Measurements from ENCODE around the gene UBE2E2. TPM values are rescaled to one million over a fixed set of nuclear protein-coding genes. Genes with fewer than 3 reads are reported as not detected.

UBE2E2 gene
- total RNA-seq, 2 donors from 2014 or later, result 5.0 to 7.6 TPM

- no peaks in the 10 kb centered on the region for H3K27me3 Mint-ChIP-seq
- H3K9me3 ChIP-seq (ENCODE audit: control insufficient read depth, low read length, poor library complexity, severe bottlenecking), result no peaks in the 10 kb centered on the region
- ATAC-seq, result no peak
- H3K36me3 Mint-ChIP-seq (ENCODE audit: low read depth), result no peaks in the 10 kb centered on the region
- DNase-seq, result no peak
- H3K4me1 Mint-ChIP-seq, result peaks cover 8% of the 10 kb centered on the region
- H3K27ac Mint-ChIP-seq, result no peak overlapping the region
- no peak overlapping the region for H3K4me3 Mint-ChIP-seq
These were observed 241.3 kb downstream of the UBE2E2 start for GRCh38 chr3:23444386-23444785.

DNA sequence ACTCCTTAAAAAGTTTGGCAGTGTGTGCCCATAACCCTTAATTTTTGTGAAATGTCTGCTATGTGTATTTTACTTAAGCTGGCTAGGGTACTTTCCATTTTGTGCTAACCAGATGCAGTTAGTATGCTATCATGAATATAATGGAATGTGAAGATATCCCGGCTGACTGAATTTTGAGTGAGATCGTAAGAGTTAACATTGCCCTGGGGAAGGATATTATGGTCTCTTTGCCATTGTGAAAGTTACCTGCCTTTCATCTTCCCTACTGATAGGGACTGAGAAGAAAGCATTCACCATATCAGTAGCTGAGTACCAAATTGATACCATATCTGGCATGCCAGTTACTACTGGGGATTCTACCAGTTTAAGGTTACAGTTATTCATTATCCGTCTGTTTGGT is 243.2 kb downstream of the UBE2E2 start:
- Mint-ChIP-seq H3K27ac (no peak overlapping the region), H3K36me3 (ENCODE audit: low read depth) (no peaks in the 10 kb centered on the region), H3K4me3 (no peak overlapping the region), H3K27me3 (no peaks in the 10 kb centered on the region), H3K4me1 (peaks cover 6% of the 10 kb centered on the region)
- DNase-seq (no peak), ATAC-seq (no peak)
- no peaks in the 10 kb centered on the region for H3K9me3 ChIP-seq (ENCODE audit: control insufficient read depth, low read length, poor library complexity, severe bottlenecking)

- no peaks in the 10 kb centered on the region for H3K4me1 Mint-ChIP-seq
- no peaks in the 10 kb centered on the region for H3K36me3 Mint-ChIP-seq (ENCODE audit: low read depth)
- H3K27me3 Mint-ChIP-seq, result peaks cover 4% of the 10 kb centered on the region
- ATAC-seq (no peak), DNase-seq (no peak)
- H3K27ac Mint-ChIP-seq, result no peak overlapping the region
- H3K4me3 Mint-ChIP-seq, result no peak overlapping the region
- H3K9me3 ChIP-seq (ENCODE audit: control insufficient read depth, low read length, poor library complexity, severe bottlenecking), result no peaks in the 10 kb centered on the region
These were observed 245.9 kb downstream of the UBE2E2 start for GRCh38 chr3:23448998-23449537.

DNA sequence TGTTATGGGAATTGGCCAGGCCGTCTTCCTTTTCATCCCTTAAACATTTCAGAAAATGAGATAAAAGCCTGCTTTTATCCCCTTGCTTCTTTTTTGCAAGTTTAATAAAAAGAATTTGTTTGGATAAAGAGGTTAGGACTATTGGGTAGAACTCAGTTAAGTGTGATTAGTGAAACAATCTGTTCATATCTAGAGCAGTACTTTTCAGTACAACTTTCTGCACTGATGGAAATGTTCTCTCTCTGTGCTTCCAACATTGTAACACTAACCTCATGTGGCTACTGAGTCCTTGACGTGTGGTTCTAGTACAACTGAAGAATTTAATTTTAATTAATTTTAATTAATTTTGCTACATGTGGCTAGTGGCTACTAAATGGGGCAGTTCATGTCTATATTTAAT is 246.9 kb downstream of the UBE2E2 start:
- no peaks in the 10 kb centered on the region for H3K9me3 ChIP-seq (ENCODE audit: control insufficient read depth, low read length, poor library complexity, severe bottlenecking)
- DNase-seq (no peak), ATAC-seq (no peak)
- peaks cover 4% of the 10 kb centered on the region for H3K27me3 Mint-ChIP-seq
- H3K27ac Mint-ChIP-seq, result no peak overlapping the region
- H3K36me3 Mint-ChIP-seq (ENCODE audit: low read depth), result no peaks in the 10 kb centered on the region
- no peaks in the 10 kb centered on the region for H3K4me1 Mint-ChIP-seq
- H3K4me3 Mint-ChIP-seq, result no peak overlapping the region

- Mint-ChIP-seq H3K27ac (no peak overlapping the region), H3K36me3 (ENCODE audit: low read depth) (no peaks in the 10 kb centered on the region), H3K4me1 (no peaks in the 10 kb centered on the region), H3K27me3 (peaks cover 4% of the 10 kb centered on the region), H3K4me3 (no peak overlapping the region)
- H3K9me3 ChIP-seq (ENCODE audit: control insufficient read depth, low read length, poor library complexity, severe bottlenecking), result no peaks in the 10 kb centered on the region
- DNase-seq (no peak), ATAC-seq (no peak)
These were observed 247.7 kb downstream of the UBE2E2 start for GRCh38 chr3:23450806-23451205.

- DNase-seq (no peak), ATAC-seq (no peak)
- Mint-ChIP-seq H3K4me1 (no peaks in the 10 kb centered on the region), H3K27me3 (peaks cover 4% of the 10 kb centered on the region), H3K4me3 (no peak overlapping the region), H3K27ac (no peak overlapping the region), H3K36me3 (ENCODE audit: low read depth) (no peaks in the 10 kb centered on the region)
- H3K9me3 ChIP-seq (ENCODE audit: control insufficient read depth, low read length, poor library complexity, severe bottlenecking), result no peaks in the 10 kb centered on the region
These were observed 249.3 kb downstream of the UBE2E2 start for GRCh38 chr3:23452408-23452807.

DNA sequence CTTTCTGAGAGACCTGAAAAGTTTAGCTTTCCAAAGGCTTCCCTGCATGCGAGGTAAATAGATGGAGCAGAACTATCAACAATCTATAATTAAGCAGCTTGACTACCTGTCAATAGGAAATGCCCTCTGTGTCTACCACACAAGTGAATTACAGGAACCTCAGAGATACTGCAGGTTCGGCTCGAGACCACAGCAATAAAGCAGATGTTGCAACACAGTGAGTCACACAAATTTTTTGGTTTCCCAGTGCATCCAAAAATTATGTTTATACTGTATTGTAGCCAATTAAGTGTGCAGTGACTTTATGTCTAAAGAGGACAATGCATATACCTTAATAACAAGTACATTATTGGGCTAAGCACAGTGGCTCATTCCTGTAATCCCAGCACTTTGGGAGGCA is 252.0 kb downstream of the UBE2E2 start:
- H3K9me3 ChIP-seq (ENCODE audit: control insufficient read depth, low read length, poor library complexity, severe bottlenecking), result no peaks in the 10 kb centered on the region
- no peaks in the 10 kb centered on the region for H3K4me1 Mint-ChIP-seq
- ATAC-seq (no peak), DNase-seq (no peak)
- H3K36me3 Mint-ChIP-seq (ENCODE audit: low read depth), result no peaks in the 10 kb centered on the region
- H3K27ac Mint-ChIP-seq, result no peak overlapping the region
- H3K27me3 Mint-ChIP-seq, result peaks cover 4% of the 10 kb centered on the region
- H3K4me3 Mint-ChIP-seq, result no peak overlapping the region

DNA sequence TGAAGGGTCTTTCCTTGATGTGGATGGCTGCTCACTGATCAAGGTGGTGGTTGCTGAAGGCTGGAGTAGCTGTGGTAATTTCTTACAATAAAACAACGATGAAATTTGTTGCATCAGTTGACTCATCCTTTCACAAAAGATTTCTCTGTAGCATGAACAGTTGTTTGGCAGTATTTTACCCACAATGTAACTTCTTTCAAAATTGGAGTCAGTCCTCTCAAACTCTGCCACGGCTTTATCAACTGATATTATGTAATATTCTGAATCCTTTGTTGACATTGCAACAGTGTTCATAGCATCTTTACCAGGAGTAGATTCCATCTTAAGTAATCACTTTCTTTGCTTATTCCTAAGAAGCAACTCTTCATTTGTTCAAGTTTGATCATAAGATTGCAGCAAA is 252.6 kb downstream of the UBE2E2 start:
- H3K36me3 Mint-ChIP-seq (ENCODE audit: low read depth), result no peaks in the 10 kb centered on the region
- H3K27me3 Mint-ChIP-seq, result peaks cover 4% of the 10 kb centered on the region
- H3K4me3 Mint-ChIP-seq, result no peak overlapping the region
- H3K27ac Mint-ChIP-seq, result no peak overlapping the region
- H3K4me1 Mint-ChIP-seq, result no peaks in the 10 kb centered on the region
- H3K9me3 ChIP-seq (ENCODE audit: control insufficient read depth, low read length, poor library complexity, severe bottlenecking), result no peaks in the 10 kb centered on the region
- DNase-seq (no peak), ATAC-seq (no peak)

GRCh38 chr3:23457697-23458096 is 254.6 kb downstream of the UBE2E2 start:
- H3K9me3 ChIP-seq (ENCODE audit: control insufficient read depth, low read length, poor library complexity, severe bottlenecking), result no peaks in the 10 kb centered on the region
- Mint-ChIP-seq H3K27ac (no peak overlapping the region), H3K4me3 (no peak overlapping the region), H3K27me3 (no peaks in the 10 kb centered on the region), H3K4me1 (no peaks in the 10 kb centered on the region), H3K36me3 (ENCODE audit: low read depth) (no peaks in the 10 kb centered on the region)
- no peak for DNase-seq
- no peak for ATAC-seq

DNA sequence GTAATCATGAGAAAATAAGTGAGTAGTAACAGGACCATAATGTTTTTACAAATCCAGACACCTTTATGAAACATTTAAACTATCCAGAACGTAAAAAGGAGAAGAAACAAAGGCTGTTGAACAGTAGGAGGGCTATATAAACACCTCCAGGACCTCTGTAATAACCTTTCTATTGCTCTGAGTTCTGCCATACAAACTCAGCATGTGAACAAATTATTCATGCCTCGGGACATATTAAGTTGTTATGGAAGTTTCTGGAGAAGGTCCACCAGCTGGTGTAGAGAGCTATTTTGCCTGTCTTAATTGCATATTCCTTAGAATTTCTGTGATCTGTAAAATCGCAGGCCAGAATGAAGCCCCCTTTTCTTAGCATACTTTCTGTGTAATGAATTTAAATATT is 256.3 kb downstream of the UBE2E2 start:
- DNase-seq, result no peak
- Mint-ChIP-seq H3K4me1 (no peaks in the 10 kb centered on the region), H3K4me3 (no peak overlapping the region)

GRCh38 chr3:23459889-23460546 is 256.9 kb downstream of the UBE2E2 start:
- H3K27ac Mint-ChIP-seq, result no peak overlapping the region
- DNase-seq (no peak), ATAC-seq (no peak)
- no peaks in the 10 kb centered on the region for H3K9me3 ChIP-seq (ENCODE audit: control insufficient read depth, low read length, poor library complexity, severe bottlenecking)
- no peaks in the 10 kb centered on the region for H3K4me1 Mint-ChIP-seq
- no peak overlapping the region for H3K4me3 Mint-ChIP-seq
- H3K36me3 Mint-ChIP-seq (ENCODE audit: low read depth), result no peaks in the 10 kb centered on the region
- H3K27me3 Mint-ChIP-seq, result no peaks in the 10 kb centered on the region

More for the DNA sequence above, 256.3 kb downstream of the UBE2E2 start:
- H3K27ac Mint-ChIP-seq, result no peak overlapping the region
- H3K27me3 Mint-ChIP-seq, result no peaks in the 10 kb centered on the region
- ATAC-seq, result no peak
- no peaks in the 10 kb centered on the region for H3K9me3 ChIP-seq (ENCODE audit: control insufficient read depth, low read length, poor library complexity, severe bottlenecking)
- H3K36me3 Mint-ChIP-seq (ENCODE audit: low read depth), result no peaks in the 10 kb centered on the region

DNA sequence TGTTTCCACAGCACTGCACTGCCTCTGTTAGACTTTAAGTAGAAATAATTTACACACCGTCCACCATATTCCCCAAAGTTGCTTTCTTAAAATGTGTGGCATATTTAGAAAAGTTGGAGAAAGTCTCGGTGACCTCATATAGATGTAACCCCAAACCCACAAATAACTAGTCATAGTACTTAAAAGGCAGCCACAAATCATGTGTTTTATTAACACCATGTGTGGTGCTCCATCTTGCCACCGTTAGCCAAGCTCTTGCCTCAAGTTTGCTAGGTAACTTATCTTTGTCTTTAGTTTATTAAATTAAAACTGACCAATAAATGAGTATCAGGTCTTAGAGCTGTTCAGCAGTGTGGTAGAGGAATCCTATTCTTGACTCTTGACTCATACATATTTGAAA is 257.9 kb downstream of the UBE2E2 start:
- ATAC-seq (no peak), DNase-seq (no peak)
- no peak overlapping the region for H3K4me3 Mint-ChIP-seq
- H3K36me3 Mint-ChIP-seq (ENCODE audit: low read depth), result no peaks in the 10 kb centered on the region
- H3K4me1 Mint-ChIP-seq, result no peaks in the 10 kb centered on the region
- no peaks in the 10 kb centered on the region for H3K9me3 ChIP-seq (ENCODE audit: control insufficient read depth, low read length, poor library complexity, severe bottlenecking)
- no peaks in the 10 kb centered on the region for H3K27me3 Mint-ChIP-seq
- no peak overlapping the region for H3K27ac Mint-ChIP-seq

DNA sequence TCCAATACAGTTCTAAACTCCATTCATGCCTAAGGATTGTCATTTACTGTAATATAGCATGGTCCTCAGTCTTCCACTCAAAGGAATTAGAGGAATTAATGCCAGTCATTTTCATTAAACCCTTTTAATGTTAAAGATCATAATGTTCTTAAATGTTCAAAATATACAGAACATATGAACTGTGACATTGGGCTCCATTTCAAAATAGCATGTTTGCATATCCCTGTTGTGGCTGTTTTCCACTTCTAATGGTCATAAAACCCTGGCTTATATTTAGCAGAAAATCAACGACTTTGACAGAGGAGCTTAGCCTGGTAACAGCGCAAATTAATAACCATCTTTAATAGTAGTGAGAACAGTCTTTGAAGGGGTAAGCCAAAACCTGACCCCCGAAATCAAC is 260.7 kb downstream of the UBE2E2 start:
- Mint-ChIP-seq H3K4me3 (no peak overlapping the region), H3K27me3 (no peaks in the 10 kb centered on the region), H3K4me1 (no peaks in the 10 kb centered on the region), H3K36me3 (ENCODE audit: low read depth) (no peaks in the 10 kb centered on the region), H3K27ac (no peak overlapping the region)
- DNase-seq (no peak), ATAC-seq (no peak)
- H3K9me3 ChIP-seq (ENCODE audit: control insufficient read depth, low read length, poor library complexity, severe bottlenecking), result no peaks in the 10 kb centered on the region

DNA sequence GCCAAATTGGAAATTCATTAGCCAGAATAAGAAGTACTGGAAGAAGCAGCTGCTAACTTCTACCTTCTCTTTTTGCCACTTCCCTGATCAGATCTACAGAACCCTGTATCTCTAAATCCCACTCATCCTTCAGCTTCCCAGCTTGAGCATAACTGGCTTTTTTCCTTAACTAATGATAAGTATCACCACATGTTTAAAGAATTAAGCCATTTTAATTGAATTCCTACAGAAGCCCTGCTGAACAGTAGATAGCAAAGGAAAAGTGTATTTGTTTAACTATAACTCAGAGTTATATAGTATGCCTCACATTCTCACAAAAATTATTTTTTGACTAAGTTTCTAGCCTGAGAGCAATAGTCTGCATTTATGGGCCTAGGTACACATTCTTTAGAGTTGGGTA is 262.4 kb downstream of the UBE2E2 start:
- H3K4me1 Mint-ChIP-seq, result no peaks in the 10 kb centered on the region

More for the DNA sequence above, 262.4 kb downstream of the UBE2E2 start:
- ATAC-seq (no peak), DNase-seq (no peak)
- Mint-ChIP-seq H3K4me3 (no peak overlapping the region), H3K27me3 (no peaks in the 10 kb centered on the region), H3K27ac (no peak overlapping the region), H3K36me3 (ENCODE audit: low read depth) (no peaks in the 10 kb centered on the region)
- no peaks in the 10 kb centered on the region for H3K9me3 ChIP-seq (ENCODE audit: control insufficient read depth, low read length, poor library complexity, severe bottlenecking)
